B cell (primary cell): ENCODE data around the gene EPHB1. TPM values are rescaled to one million over a fixed set of nuclear protein-coding genes. Genes with fewer than 3 reads are reported as not detected.

Source experiments
- ATAC-seq: fragments of 200-7000 bp; cut with Tn5 transposase; one replicate; pipeline ENCODE4 v1.10.0; 2021; ENCODE audit warnings: low read depth, mild to moderate bottlenecking, moderate number of reproducible peaks, moderate library complexity
- CTCF ChIA-PET: fragments of 350-600 bp; sonication (Branson Sonifier 250); formaldehyde crosslinking; loops from one replicate; lab custom pipeline; 2021; ENCODE audit warnings: antibody characterized with exemption, inconsistent platforms; lab: Charles Lee
- POLR2A ChIA-PET: fragments of 350-600 bp; sonication (Branson Sonifier 250); formaldehyde crosslinking; loops from one replicate; lab custom pipeline; 2021; ENCODE audit warnings: antibody characterized with exemption; lab: Charles Lee
- DNase-seq: peaks from one replicate; pipeline ENCODE4 v3.0.0; 2013
- H2AFZ ChIP-seq: 2 replicates; pipeline ENCODE4 v1.6.1; 2012; ENCODE audit warnings: mild to moderate bottlenecking, low read depth, low read length; ENCODE audit not compliant: insufficient read depth, poor library complexity, severe bottlenecking
- H3K27ac ChIP-seq, 2 donors: 1 replicate in 1 of 2; 2 replicates in 1 of 2; pipeline ENCODE4 v1.5.1; 2012 to 2013; ENCODE audit warnings: low read length in 2 of 2, mild to moderate bottlenecking in 2 of 2, moderate library complexity in 1 of 2
- H3K27me3 ChIP-seq, 4 experiments: fragments of 200-600 bp in 1 of 4; sonication (generic) in 1 of 4; replicated peaks in 1 of 4; 1 replicate in 2 of 4; 2 replicates in 2 of 4; pipeline versions ENCODE4 v1.6.1 to v1.7.0; 2013 to 2016; ENCODE audit warnings: low read length in 3 of 4, mild to moderate bottlenecking in 2 of 4, mixed read lengths in 1 of 4, moderate library complexity in 1 of 4; ENCODE audit not compliant: insufficient read depth in 4 of 4, control insufficient read depth in 3 of 4; ENCODE audit errors: control extremely low read depth in 1 of 4
- H3K36me3 ChIP-seq, 2 experiments: replicated peaks in 1 of 2; 1 replicate in 1 of 2; 2 replicates in 1 of 2; pipeline versions ENCODE4 v1.6.1 to v1.7.1; 2013; ENCODE audit warnings: low read length in 1 of 2; ENCODE audit not compliant: insufficient read depth in 2 of 2, control insufficient read depth in 1 of 2; ENCODE audit errors: control extremely low read depth in 1 of 2, extremely low read depth in 1 of 2
- H3K4me1 ChIP-seq, 2 donors: fragments of 200-600 bp in 1 of 2; sonication (generic) in 1 of 2; 1 replicate in 1 of 2; 2 replicates in 1 of 2; pipeline versions ENCODE4 v1.5.1 to v1.6.1; 2013 to 2017; ENCODE audit warnings: low read length in 2 of 2; ENCODE audit not compliant: control insufficient read depth in 2 of 2, insufficient read depth in 2 of 2
- H3K4me2 ChIP-seq: replicated peaks from 2 replicates; pipeline ENCODE3; 2012; ENCODE audit warnings: mild to moderate bottlenecking, low read depth, low read length; ENCODE audit not compliant: poor library complexity, severe bottlenecking
- H3K4me3 ChIP-seq, 5 experiments: fragments of 200-600 bp in 1 of 5; sonication (generic) in 1 of 5; 1 replicate in 3 of 5; 2 replicates in 2 of 5; pipeline versions ENCODE4 v1.5.1 to v1.7.0; 2011 to 2016; ENCODE audit warnings: low read length in 4 of 5, mild to moderate bottlenecking in 4 of 5, low read depth in 2 of 5, control low read depth in 1 of 5, moderate library complexity in 1 of 5; ENCODE audit not compliant: insufficient read depth in 1 of 5; ENCODE audit errors: control extremely low read depth in 1 of 5, extremely low read depth in 1 of 5
- H3K79me2 ChIP-seq: fragments of 200-600 bp; sonication (generic); one replicate; pipeline ENCODE4 v1.6.0; 2016; ENCODE audit warnings: low read length; ENCODE audit not compliant: control insufficient read depth, insufficient read depth
- H3K9ac ChIP-seq: fragments of 200-600 bp; sonication (generic); 2 replicates; pipeline ENCODE4 v1.6.1; 2017; ENCODE audit warnings: mild to moderate bottlenecking, low read length, moderate library complexity
- H3K9me3 ChIP-seq, 3 donors: one replicate each; pipeline versions ENCODE4 v1.6.1 to v1.7.1; 2013; ENCODE audit warnings: low read length in 2 of 3; ENCODE audit not compliant: control insufficient read depth in 2 of 3, insufficient read depth in 1 of 3; ENCODE audit errors: control extremely low read depth in 1 of 3
- H4K20me1 ChIP-seq: 2 replicates; pipeline ENCODE4 v1.6.0; 2012; ENCODE audit warnings: mild to moderate bottlenecking, low read length; ENCODE audit not compliant: insufficient read depth, control insufficient read depth, poor library complexity, severe bottlenecking
- H3K27ac Mint-ChIP-seq: one replicate; pipeline ENCODE4 v1.8.0; 2021; ENCODE audit warnings: mixed read lengths
- H3K27me3 Mint-ChIP-seq: one replicate; pipeline ENCODE4 v1.8.0; 2021; ENCODE audit warnings: mixed read lengths
- H3K4me1 Mint-ChIP-seq: one replicate; pipeline ENCODE4 v1.8.0; 2021; ENCODE audit warnings: mixed read lengths
- H3K4me3 Mint-ChIP-seq: one replicate; pipeline ENCODE4 v1.8.0; 2021; ENCODE audit warnings: mixed read lengths
- H3K9me3 Mint-ChIP-seq: one replicate; pipeline ENCODE4 v1.8.0; 2022; ENCODE audit warnings: mixed read lengths; ENCODE audit not compliant: insufficient read depth
- EZH2 ChIP-seq: IDR thresholded peaks from 2 replicates; pipeline ENCODE4 v1.6.1; 2012; ENCODE audit warnings: borderline replicate concordance, low read depth, mild to moderate bottlenecking, moderate library complexity, low read length; ENCODE audit not compliant: insufficient read depth, poor library complexity, severe bottlenecking
- WGBS: methylation state at CpG from one replicate; pipeline ENCODE4 v1.1.5; 2013; ENCODE audit warnings: missing lambda C conversion rate; ENCODE audit not compliant: insufficient coverage; 5-methylcytosine and 5-hydroxymethylcytosine counted together
- intact Hi-C: fragments of 100-400 bp; cut with micrococcal nuclease; formaldehyde crosslinking; loops from one replicate; pipeline ENCODE4 v1.10.0; 2022
- polyA plus RNA-seq: library from polyadenylated mRNA; depleted of rRNA; stranded (reverse); fragments of >200 nt; gene quantifications from 2 replicates; pipeline ENCODE4 v1.2.3, GENCODE V29; 2012
- total RNA-seq, 2 donors: library from RNA; stranded (reverse); fragments of 120-200 nt in 1 of 2; gene quantifications; 1 replicate in 1 of 2; 2 replicates in 1 of 2; pipeline versions ENCODE4 v1.2.3 to v1.2.4, GENCODE V29; 2013 to 2022
- TF ChIP-seq, protein P1 (sequence below): fragments of 200-600 bp; IDR thresholded peaks from one replicate; pipeline ENCODE4 v1.8.0; 2022; ENCODE audit warnings: antibody characterized with exemption, mild to moderate bottlenecking

EPHB1 gene
- total and polyA plus RNA-seq, 2 donors (not counting 1 experiment from before 2014, with no cell fraction given): 0.01 TPM; not detected in 1

DNA sequence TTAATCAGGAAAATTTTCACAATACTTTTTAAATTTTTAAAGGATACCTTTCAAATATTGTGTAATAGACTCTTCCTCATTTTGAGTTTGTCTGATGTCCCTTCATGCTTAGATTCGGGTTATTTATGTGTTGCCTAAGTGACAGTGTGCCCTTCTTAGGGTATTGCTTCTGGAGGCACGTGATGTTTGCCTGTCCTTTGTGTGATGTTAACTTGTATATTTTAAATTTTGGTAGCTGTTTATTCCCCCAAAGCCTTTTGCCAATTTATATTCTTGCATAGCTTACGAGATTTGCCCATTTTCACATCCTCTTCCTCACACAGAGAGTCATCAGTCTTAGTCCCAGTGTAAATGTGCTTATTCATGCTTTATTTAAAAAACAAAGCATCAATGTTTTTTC, 433.1 kb downstream of the EPHB1 start:
- Mint-ChIP-seq H3K4me3 (no peak overlapping the region), H3K27me3 (no peaks in the 10 kb centered on the region), H3K4me1 (no peaks in the 10 kb centered on the region), H3K27ac (no peak overlapping the region), H3K9me3 (no peaks in the 10 kb centered on the region)
- H3K36me3 ChIP-seq: no peaks in the 10 kb centered on the region
- H3K27ac ChIP-seq: no peak overlapping the region
- no peak for TF ChIP-seq EZH2
- TF ChIP-seq, protein P1, sequence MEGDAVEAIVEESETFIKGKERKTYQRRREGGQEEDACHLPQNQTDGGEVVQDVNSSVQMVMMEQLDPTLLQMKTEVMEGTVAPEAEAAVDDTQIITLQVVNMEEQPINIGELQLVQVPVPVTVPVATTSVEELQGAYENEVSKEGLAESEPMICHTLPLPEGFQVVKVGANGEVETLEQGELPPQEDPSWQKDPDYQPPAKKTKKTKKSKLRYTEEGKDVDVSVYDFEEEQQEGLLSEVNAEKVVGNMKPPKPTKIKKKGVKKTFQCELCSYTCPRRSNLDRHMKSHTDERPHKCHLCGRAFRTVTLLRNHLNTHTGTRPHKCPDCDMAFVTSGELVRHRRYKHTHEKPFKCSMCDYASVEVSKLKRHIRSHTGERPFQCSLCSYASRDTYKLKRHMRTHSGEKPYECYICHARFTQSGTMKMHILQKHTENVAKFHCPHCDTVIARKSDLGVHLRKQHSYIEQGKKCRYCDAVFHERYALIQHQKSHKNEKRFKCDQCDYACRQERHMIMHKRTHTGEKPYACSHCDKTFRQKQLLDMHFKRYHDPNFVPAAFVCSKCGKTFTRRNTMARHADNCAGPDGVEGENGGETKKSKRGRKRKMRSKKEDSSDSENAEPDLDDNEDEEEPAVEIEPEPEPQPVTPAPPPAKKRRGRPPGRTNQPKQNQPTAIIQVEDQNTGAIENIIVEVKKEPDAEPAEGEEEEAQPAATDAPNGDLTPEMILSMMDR: no peak
- WGBS: 17% methylated on average over 1 of the region's 3 CpGs
- no peaks in the 10 kb centered on the region for H3K4me1 ChIP-seq
- ChIA-PET CTCF (no interaction called here), POLR2A (no interaction called here)
- ATAC-seq (no peak), DNase-seq (no peak)
- H3K4me2 ChIP-seq: no peak overlapping the region
- no peaks in the 10 kb centered on the region for H4K20me1 ChIP-seq
- no peak overlapping the region for H3K4me3 ChIP-seq
- intact Hi-C loops: no loop called here
- H3K9me3 ChIP-seq: peaks cover 0 to 7% (median 0%) of the 10 kb centered on the region in 3 donors
- no peak overlapping the region for H3K9ac ChIP-seq
- H3K27me3 ChIP-seq: no peaks in the 10 kb centered on the region
- no peaks in the 10 kb centered on the region for H3K79me2 ChIP-seq
- H2AFZ ChIP-seq: no peak overlapping the region

DNA sequence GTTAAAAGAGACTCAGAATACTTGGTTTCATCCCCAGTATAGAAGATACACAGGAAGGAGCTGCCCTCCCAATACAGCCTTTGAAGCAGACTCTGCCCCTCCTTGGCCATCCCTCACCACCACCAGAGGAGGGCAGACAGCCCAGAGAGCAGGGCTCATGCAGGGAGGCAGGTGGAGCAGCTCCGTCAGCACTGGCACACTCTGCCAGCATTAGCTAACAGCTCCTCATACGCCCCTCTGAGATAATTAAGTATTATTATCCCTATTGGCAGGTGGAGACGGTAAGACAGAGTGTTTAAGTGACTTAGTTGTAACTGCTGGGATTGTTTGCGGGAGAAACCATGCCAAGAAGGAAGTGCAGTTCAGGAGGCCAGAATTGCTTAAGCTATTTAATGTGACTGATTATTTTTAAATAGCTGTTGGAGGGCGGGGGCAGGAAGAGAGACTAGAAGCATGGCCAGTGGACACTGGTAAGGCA, 434.0 kb downstream of the EPHB1 start:
- CTCF ChIA-PET: interaction anchor here (0.6 kb wide), 1 partner anchor 258 kb away, joined by 3 read pairs; no protein-coding TSS in a partner anchor
- Histone ChIP-seq H3K4me2 (no peak overlapping the region), H3K4me1 (no peaks in the 10 kb centered on the region), H3K27me3 (no peaks in the 10 kb centered on the region), H4K20me1 (no peaks in the 10 kb centered on the region), H3K9ac (no peak overlapping the region), H3K4me3 (no peak overlapping the region), H3K9me3 (peaks cover 0 to 11% (median 0%) of the 10 kb centered on the region in 3 donors), H3K27ac (no peak overlapping the region), H3K36me3 (no peaks in the 10 kb centered on the region), H2AFZ (no peak overlapping the region), H3K79me2 (no peaks in the 10 kb centered on the region)
- 79% methylated on average over 3 of the region's 5 CpGs for WGBS
- POLR2A ChIA-PET: no interaction called here
- ATAC-seq (no peak), DNase-seq (no peak)
- Mint-ChIP-seq H3K27me3 (no peaks in the 10 kb centered on the region), H3K4me1 (no peaks in the 10 kb centered on the region), H3K4me3 (no peak overlapping the region), H3K27ac (no peak overlapping the region), H3K9me3 (peaks cover 1% of the 10 kb centered on the region)
- no peak for TF ChIP-seq EZH2
- TF ChIP-seq, protein P1: no peak
- intact Hi-C loops: no loop called here
